ENCODE data around the gene USF1.

GRCh38 chr1:161080441-161081405 lies 34.9 kb upstream of the USF1 start:
- TF ChIP-seq CTCF (conservative IDR thresholded peaks at IDR 0.05; ENCODE audit: low read depth in 2 of 2) (no peak), CREB1 (CRISPR knock-in tag; IDR thresholded peaks at IDR 0.05; ENCODE audit: low read depth) (no peak), NANOG (IDR thresholded peaks at IDR 0.05; ENCODE audit: borderline replicate concordance) (no peak), EZH2phosphoT487 (IDR thresholded peaks at IDR 0.05; ENCODE audit: unreplicated experiment) (no peak), POLR2AphosphoS5 (IDR thresholded peaks at IDR 0.05; ENCODE audit: low read depth) (no peak), ETS1 (IDR thresholded peaks at IDR 0.05) (no peak)
- TF ChIP-seq, protein P1, sequence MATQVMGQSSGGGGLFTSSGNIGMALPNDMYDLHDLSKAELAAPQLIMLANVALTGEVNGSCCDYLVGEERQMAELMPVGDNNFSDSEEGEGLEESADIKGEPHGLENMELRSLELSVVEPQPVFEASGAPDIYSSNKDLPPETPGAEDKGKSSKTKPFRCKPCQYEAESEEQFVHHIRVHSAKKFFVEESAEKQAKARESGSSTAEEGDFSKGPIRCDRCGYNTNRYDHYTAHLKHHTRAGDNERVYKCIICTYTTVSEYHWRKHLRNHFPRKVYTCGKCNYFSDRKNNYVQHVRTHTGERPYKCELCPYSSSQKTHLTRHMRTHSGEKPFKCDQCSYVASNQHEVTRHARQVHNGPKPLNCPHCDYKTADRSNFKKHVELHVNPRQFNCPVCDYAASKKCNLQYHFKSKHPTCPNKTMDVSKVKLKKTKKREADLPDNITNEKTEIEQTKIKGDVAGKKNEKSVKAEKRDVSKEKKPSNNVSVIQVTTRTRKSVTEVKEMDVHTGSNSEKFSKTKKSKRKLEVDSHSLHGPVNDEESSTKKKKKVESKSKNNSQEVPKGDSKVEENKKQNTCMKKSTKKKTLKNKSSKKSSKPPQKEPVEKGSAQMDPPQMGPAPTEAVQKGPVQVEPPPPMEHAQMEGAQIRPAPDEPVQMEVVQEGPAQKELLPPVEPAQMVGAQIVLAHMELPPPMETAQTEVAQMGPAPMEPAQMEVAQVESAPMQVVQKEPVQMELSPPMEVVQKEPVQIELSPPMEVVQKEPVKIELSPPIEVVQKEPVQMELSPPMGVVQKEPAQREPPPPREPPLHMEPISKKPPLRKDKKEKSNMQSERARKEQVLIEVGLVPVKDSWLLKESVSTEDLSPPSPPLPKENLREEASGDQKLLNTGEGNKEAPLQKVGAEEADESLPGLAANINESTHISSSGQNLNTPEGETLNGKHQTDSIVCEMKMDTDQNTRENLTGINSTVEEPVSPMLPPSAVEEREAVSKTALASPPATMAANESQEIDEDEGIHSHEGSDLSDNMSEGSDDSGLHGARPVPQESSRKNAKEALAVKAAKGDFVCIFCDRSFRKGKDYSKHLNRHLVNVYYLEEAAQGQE (IDR thresholded peaks at IDR 0.05; ENCODE audit: unreplicated experiment), result no peak

All from GM23338 (cell line).